HG03175 (cell line): ENCODE measurements around the gene PHF21B.
"Not testable (repeated sequence)": the region's sequence is repeated elsewhere in the genome, so short reads cannot be mapped to it uniquely, and the experiment has no call there.

ENCODE experiments used
- ATAC-seq: cut with Tn5 transposase; IDR thresholded peaks from one replicate; pipeline ENCODE4 v1.9.1; 2021; ENCODE audit warnings: mild to moderate bottlenecking, moderate library complexity; ENCODE audit not compliant: unreplicated experiment

PHF21B gene

GRCh38 chr22:44881624-44882023 lies 128.2 kb downstream of the PHF21B start:
- ATAC-seq = no peak

GRCh38 chr22:44880610-44881290 lies 129.1 kb downstream of the PHF21B start:
- no peak for ATAC-seq

GRCh38 chr22:44879301-44879680 lies 130.5 kb downstream of the PHF21B start:
- no peak for ATAC-seq

GRCh38 chr22:44878483-44879300 lies 131.1 kb downstream of the PHF21B start:
- no peak for ATAC-seq

GRCh38 chr22:44876921-44877320 lies 132.9 kb downstream of the PHF21B start:
- ATAC-seq = no peak

GRCh38 chr22:44871782-44872181 lies 138.0 kb downstream of the PHF21B start:
- no peak for ATAC-seq

GRCh38 chr22:44870021-44870420 lies 139.8 kb downstream of the PHF21B start:
- ATAC-seq = no peak

- ATAC-seq = no peak
Observed at GRCh38 chr22:44869196-44869595, 140.6 kb downstream of the PHF21B start.

GRCh38 chr22:44865193-44866057 lies 144.4 kb downstream of the PHF21B start:
- no peak for ATAC-seq

- no peak for ATAC-seq
Observed at GRCh38 chr22:44862981-44863860, 146.6 kb downstream of the PHF21B start.

- ATAC-seq = no peak
Observed at GRCh38 chr22:44862281-44862680, 147.5 kb downstream of the PHF21B start.

- no peak for ATAC-seq
Observed at GRCh38 chr22:44861245-44861644, 148.6 kb downstream of the PHF21B start.

GRCh38 chr22:44860311-44860710 lies 149.5 kb downstream of the PHF21B start:
- ATAC-seq = no peak

GRCh38 chr22:44859641-44860040 lies 150.2 kb downstream of the PHF21B start:
- ATAC-seq = no peak

- ATAC-seq = not testable (repeated sequence)
Observed at GRCh38 chr22:44858819-44859218, 151.0 kb downstream of the PHF21B start.

- ATAC-seq = no peak
Observed at GRCh38 chr22:44855855-44856254, 153.9 kb downstream of the PHF21B start.

GRCh38 chr22:44854641-44855040 lies 155.2 kb downstream of the PHF21B start:
- not testable (repeated sequence) for ATAC-seq

- ATAC-seq = no peak
Observed at GRCh38 chr22:44850946-44851345, 158.9 kb downstream of the PHF21B start.

GRCh38 chr22:44848791-44849420 lies 160.9 kb downstream of the PHF21B start:
- no peak for ATAC-seq

- ATAC-seq = no peak
Observed at GRCh38 chr22:44848296-44848741, 161.5 kb downstream of the PHF21B start.
